SK-N-SH (cell line): ENCODE measurements around the gene ROPN1L. TPM values are rescaled to one million over a fixed set of nuclear protein-coding genes. Genes with fewer than 3 reads are reported as not detected.
A peak's percentile ranks its signal among the peaks of the same experiment; 100 is the strongest.

ENCODE experiments used
- CTCF ChIA-PET: fragments of 300-600, 350-600 bp; formaldehyde crosslinking; extraction: SDS; loops from one replicate; lab custom pipeline; 2021; lab: Yijun Ruan, JAX
- POLR2A ChIA-PET: fragments of 350-600 bp; sonication (Branson Sonifier 250); formaldehyde crosslinking; extraction: SDS; loops from one replicate; lab custom pipeline; 2020; ENCODE audit warnings: antibody characterized with exemption, inconsistent platforms; lab: Yijun Ruan, JAX
- DNase-seq: peaks from one replicate; pipeline ENCODE4 v3.0.0; 2012
- H2AFZ ChIP-seq: fragments of 200-600 bp; sonication (generic); 2 replicates; pipeline ENCODE4 v1.8.1; 2016; ENCODE audit warnings: antibody characterized with exemption, mild to moderate bottlenecking, low read depth
- H3F3A ChIP-seq: fragments of 200-600 bp; sonication (generic); replicated peaks from 2 replicates; pipeline ENCODE3; 2016; ENCODE audit warnings: antibody characterized with exemption, mild to moderate bottlenecking; ENCODE audit not compliant: insufficient read depth
- H3K27ac ChIP-seq, 2 experiments: fragments of 200-500 bp in 1 of 2; fragments of 200-600 bp in 1 of 2; sonication (Bioruptor generic) in 1 of 2; sonication (generic), shearing (Covaris generic) in 1 of 2; 2 replicates each; pipeline versions ENCODE4 v1.5.1 to v1.6.1; 2014 to 2016; ENCODE audit warnings: low read depth in 2 of 2, inconsistent platforms in 1 of 2, low read length in 1 of 2, mild to moderate bottlenecking in 1 of 2, mixed read lengths in 1 of 2
- H3K27me3 ChIP-seq: fragments of 200-600 bp; sonication (generic), shearing (Covaris generic); 2 replicates; pipeline ENCODE4 v1.6.1; 2016; ENCODE audit warnings: mixed run types; ENCODE audit not compliant: insufficient read depth
- H3K36me3 ChIP-seq, 2 experiments: fragments of 200-500 bp in 1 of 2; fragments of 200-600 bp in 1 of 2; sonication (Bioruptor generic) in 1 of 2; sonication (generic) in 1 of 2; replicated peaks in 1 of 2; 2 replicates each; pipeline versions ENCODE3 to v1.5.1; 2014 to 2016; ENCODE audit warnings: low read length in 1 of 2, mild to moderate bottlenecking in 1 of 2; ENCODE audit not compliant: insufficient read depth in 2 of 2, control insufficient read depth in 1 of 2
- H3K4me1 ChIP-seq, 2 experiments: fragments of 200-500 bp in 1 of 2; fragments of 200-600 bp in 1 of 2; sonication (Bioruptor generic) in 1 of 2; sonication (generic), shearing (Covaris generic) in 1 of 2; 2 replicates each; pipeline versions ENCODE4 v1.5.1 to v1.6.1; 2014 to 2016; ENCODE audit warnings: low read depth in 1 of 2, low read length in 1 of 2, mixed run types in 1 of 2; ENCODE audit not compliant: insufficient read depth in 2 of 2, control insufficient read depth in 1 of 2
- H3K4me2 ChIP-seq: fragments of 200-600 bp; sonication (generic), shearing (Covaris generic); 2 replicates; pipeline ENCODE4 v1.6.1; 2017; ENCODE audit warnings: mixed run types
- H3K4me3 ChIP-seq, 2 experiments: fragments of 200-500 bp in 1 of 2; fragments of 200-600 bp in 1 of 2; sonication (Bioruptor generic) in 1 of 2; sonication (generic), shearing (Covaris generic) in 1 of 2; 2 replicates each; pipeline versions ENCODE4 v1.5.1 to v1.8.1; 2014 to 2016; ENCODE audit warnings: low read depth in 2 of 2, inconsistent platforms in 1 of 2, low read length in 1 of 2, mild to moderate bottlenecking in 1 of 2, mixed read lengths in 1 of 2, moderate library complexity in 1 of 2
- H3K79me2 ChIP-seq: fragments of 200-600 bp; sonication (generic); 2 replicates; pipeline ENCODE4 v1.8.1; 2017; ENCODE audit warnings: mild to moderate bottlenecking; ENCODE audit not compliant: insufficient read depth
- H3K9ac ChIP-seq: fragments of 200-600 bp; sonication (generic); 2 replicates; pipeline ENCODE4 v1.6.1; 2017; ENCODE audit warnings: mixed run types
- H3K9me2 ChIP-seq: fragments of 200-600 bp; sonication (generic); 2 replicates; pipeline ENCODE4 v1.6.1; 2017; ENCODE audit warnings: mixed run types
- H3K9me3 ChIP-seq: fragments of 200-600 bp; sonication (generic); 2 replicates; pipeline ENCODE4 v1.6.1; 2017; ENCODE audit warnings: mixed run types, mild to moderate bottlenecking, moderate library complexity
- H4K20me1 ChIP-seq: fragments of 200-600 bp; sonication (generic); 2 replicates; pipeline ENCODE4 v1.6.1; 2017; ENCODE audit warnings: mild to moderate bottlenecking, mixed run types; ENCODE audit not compliant: insufficient read depth
- CHD2 ChIP-seq: fragments of 150-350 bp; IDR thresholded peaks from 2 replicates; pipeline ENCODE4 v1.6.1; 2018; ENCODE audit warnings: low read length; ENCODE audit not compliant: partially characterized antibody
- CTCF ChIP-seq: fragments of 200-600 bp; sonication (generic); IDR thresholded peaks from 2 replicates; pipeline ENCODE4 v1.6.1; 2017; ENCODE audit warnings: antibody characterized with exemption, mild to moderate bottlenecking, moderate library complexity
- EZH2phosphoT487 ChIP-seq: fragments of 200-600 bp; sonication (generic); IDR thresholded peaks from 2 replicates; pipeline ENCODE4 v1.6.1; 2017; ENCODE audit warnings: low read depth, mixed run types, mild to moderate bottlenecking, antibody characterized with exemption, moderate library complexity, borderline replicate concordance
- FOSL2 ChIP-seq: IDR thresholded peaks from 2 replicates; pipeline ENCODE4 v1.4.0; 2012; ENCODE audit warnings: low read depth, mild to moderate bottlenecking, moderate library complexity, borderline replicate concordance
- FOXM1 ChIP-seq: IDR thresholded peaks from 2 replicates; pipeline ENCODE4 v1.4.0; 2012; ENCODE audit warnings: low read depth, mild to moderate bottlenecking
- GABPA ChIP-seq: IDR thresholded peaks from 2 replicates; pipeline ENCODE4 v1.4.0; 2012; ENCODE audit warnings: low read depth, mild to moderate bottlenecking
- JUND ChIP-seq: IDR thresholded peaks from 2 replicates; pipeline ENCODE4 v1.4.0; 2012
- MEF2A ChIP-seq: IDR thresholded peaks from 2 replicates; pipeline ENCODE4 v1.4.0; 2012; ENCODE audit warnings: low read depth, borderline replicate concordance
- NFIC ChIP-seq: IDR thresholded peaks from 2 replicates; pipeline ENCODE4 v1.4.0; 2012; ENCODE audit warnings: borderline replicate concordance
- POLR2AphosphoS5 ChIP-seq: IDR thresholded peaks from 2 replicates; pipeline ENCODE4 v1.6.1; 2012; ENCODE audit warnings: low read depth, low read length
- RAD21 ChIP-seq: IDR thresholded peaks from 2 replicates; pipeline ENCODE4 v1.6.1; 2012; ENCODE audit warnings: mild to moderate bottlenecking, low read length
- RCOR1 ChIP-seq: fragments of 150-350 bp; IDR thresholded peaks from 2 replicates; pipeline ENCODE4 v1.6.1; 2017; ENCODE audit warnings: antibody characterized with exemption, low read length
- RXRA ChIP-seq: IDR thresholded peaks from 2 replicates; pipeline ENCODE4 v1.4.0; 2012; ENCODE audit warnings: low read depth, mild to moderate bottlenecking, borderline replicate concordance
- SIN3A ChIP-seq: IDR thresholded peaks from 2 replicates; pipeline ENCODE4 v1.6.1; 2012; ENCODE audit warnings: low read depth, mild to moderate bottlenecking, low read length, moderate library complexity, borderline replicate concordance
- SMC3 ChIP-seq: IDR thresholded peaks from 2 replicates; pipeline ENCODE4 v1.6.1; 2012; ENCODE audit warnings: low read depth, low read length, improper control_type of control experiment
- TCF12 ChIP-seq: IDR thresholded peaks from 2 replicates; pipeline ENCODE4 v1.4.0; 2012
- TEAD4 ChIP-seq: IDR thresholded peaks from 2 replicates; pipeline ENCODE4 v1.4.0; 2012; ENCODE audit warnings: mild to moderate bottlenecking, borderline replicate concordance; ENCODE audit not compliant: insufficient read depth
- YY1 ChIP-seq: IDR thresholded peaks from 2 replicates; pipeline ENCODE4 v1.4.0; 2012; ENCODE audit warnings: low read depth, mild to moderate bottlenecking
- ZBTB33 ChIP-seq: IDR thresholded peaks from 2 replicates; pipeline ENCODE4 v1.4.0; 2012; ENCODE audit warnings: low read depth, borderline replicate concordance
- WGBS: methylation state at CpG from one replicate; pipeline ENCODE4 v1.1.6; 2017; ENCODE audit warnings: low lambda C conversion rate; 5-methylcytosine and 5-hydroxymethylcytosine counted together
- polyA plus RNA-seq, 3 experiments: library from polyadenylated mRNA; depleted of rRNA; stranded (reverse); fragments of >200 nt; gene quantifications; 2 replicates each; pipeline ENCODE4 v1.2.3, GENCODE V29; 2012

The ROPN1L gene
- polyA plus RNA-seq, 1 of the 3 experiments (the other 2 are of a cell fraction) = 0.31 TPM

DNA sequence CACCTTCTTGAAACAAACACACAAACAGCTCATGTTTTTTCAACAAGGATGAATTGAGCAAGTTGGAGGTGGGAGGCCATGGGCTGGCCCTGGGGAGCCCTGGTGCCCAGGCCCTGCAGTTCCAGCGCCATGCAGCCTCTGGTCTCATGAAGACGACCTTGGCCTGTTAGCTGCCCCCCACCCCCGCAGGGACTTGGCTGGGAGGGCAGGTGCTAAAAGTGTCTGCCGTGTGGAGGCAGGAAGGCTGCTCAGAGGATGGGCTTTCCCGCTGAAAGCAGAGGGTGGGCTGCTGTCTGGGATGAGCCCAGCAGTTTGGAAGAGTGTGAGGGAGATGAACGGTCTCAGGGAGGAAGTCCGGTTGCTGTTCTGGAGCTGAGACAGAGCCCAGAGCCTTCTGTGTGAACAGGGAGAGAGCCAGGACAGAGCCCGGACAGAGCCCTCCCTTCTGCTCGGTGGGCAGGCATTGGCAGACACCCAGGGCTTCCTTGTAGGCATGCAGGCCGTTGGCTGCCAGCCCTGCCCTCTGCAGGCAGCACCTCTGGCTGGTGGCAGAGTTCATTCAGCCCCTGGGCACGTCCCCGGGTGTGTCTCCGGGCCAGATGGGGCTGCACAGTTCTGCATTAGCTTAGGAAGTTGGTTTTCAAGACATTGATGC is 18.7 kb downstream of the ROPN1L start:
- CTCF ChIA-PET = interaction anchor here (2.7 kb wide), 1 partner anchor 168 kb away, joined by 11 read pairs; no protein-coding TSS in a partner anchor

GRCh38 chr5:10461041-10461440 is 19.4 kb downstream of the ROPN1L start:
- Histone ChIP-seq H3K36me3 (no peaks in the 10 kb centered on the region), H3K4me2 (no peak overlapping the region), H3K9me3 (no peaks in the 10 kb centered on the region), H3K9ac (no peak overlapping the region), H3K4me3 (no peak overlapping the region), H3F3A (peaks cover 10% of the 10 kb centered on the region), H2AFZ (no peak overlapping the region), H4K20me1 (no peaks in the 10 kb centered on the region), H3K4me1 (peaks cover 0 to 21% of the 10 kb centered on the region in 2 experiments; a peak in 1 of 4 replicates), H3K27ac (no peak overlapping the region), H3K9me2 (no peaks in the 10 kb centered on the region), H3K79me2 (no peaks in the 10 kb centered on the region), H3K27me3 (no peaks in the 10 kb centered on the region)
- TF ChIP-seq NFIC (no peak), RCOR1 (no peak), TEAD4 (no peak), ZBTB33 (no peak), SMC3 (no peak), YY1 (no peak), JUND (no peak), RXRA (no peak), CHD2 (no peak), EZH2phosphoT487 (no peak), FOSL2 (no peak), SIN3A (no peak), TCF12 (no peak), FOXM1 (no peak), CTCF (no peak), MEF2A (no peak), RAD21 (no peak), POLR2AphosphoS5 (no peak)
- DNase-seq = no peak
- ChIA-PET POLR2A (no interaction called here), CTCF (interaction anchor here (1.8 to 2.7 kb wide), 2 partner anchors 8 to 167 kb away, joined by 11 read pairs; no protein-coding TSS in a partner anchor)
- WGBS = 93% methylated on average over 12 of the region's 12 CpGs

More for the DNA sequence above, 18.7 kb downstream of the ROPN1L start:
- 45% methylated on average over 11 of the region's 13 CpGs for whole genome bisulfite sequencing
- TF ChIP-seq CTCF (0 out of 2 replicates have a peak, but pooled peaks have one; percentile 9), RCOR1 (0 out of 2 replicates have a peak, but pooled peaks have one; percentile 9), GABPA (no peak)
- Histone ChIP-seq H3F3A (peaks cover 10% of the 10 kb centered on the region), H3K27me3 (no peaks in the 10 kb centered on the region), H2AFZ (no peak overlapping the region), H3K27ac (no peak overlapping the region; a peak in 1 of 4 replicates), H3K9me2 (no peaks in the 10 kb centered on the region), H4K20me1 (no peaks in the 10 kb centered on the region), H3K4me3 (no peak overlapping the region), H3K79me2 (no peaks in the 10 kb centered on the region), H3K36me3 (no peaks in the 10 kb centered on the region), H3K4me2 (no peak overlapping the region), H3K9ac (no peak overlapping the region), H3K9me3 (no peaks in the 10 kb centered on the region), H3K4me1 (peaks cover 0 to 21% of the 10 kb centered on the region in 2 experiments; a peak in 1 of 4 replicates)
- peak; percentile 59 for DNase-seq
- POLR2A ChIA-PET = no interaction called here
